Measurements from ENCODE around the gene NFYA. TPM values are rescaled to one million over a fixed set of nuclear protein-coding genes. Genes with fewer than 3 reads are reported as not detected.

The NFYA gene
- total and polyA plus RNA-seq, 9 of the 15 experiments (the other 6 are each of a cell fraction or from before 2014, with no cell fraction given): 7.3 to 37.1 (median 21.8) TPM

GRCh38 chr6:41073203-41073967 is 611 bp downstream of the NFYA start (continued):
- TF ChIP-seq AFF4 (CRISPR knock-in tag; IDR thresholded peaks at IDR 0.05) (peak; percentile 92; the same call in 1 of the 2 replicates), IRF9 (tag; IDR thresholded peaks at IDR 0.05) (no peak), KLF13 (tag; IDR thresholded peaks at IDR 0.05; ENCODE audit: borderline replicate concordance, low read depth) (no peak), TAF7 (tag; IDR thresholded peaks at IDR 0.05) (peak; percentile 24; the same call in 1 of the 2 replicates), RREB1 (CRISPR knock-in tag; IDR thresholded peaks at IDR 0.05) (peak; percentile 37; the same call in 1 of the 2 replicates), RNF2 (IDR thresholded peaks at IDR 0.05) (peak; percentile 76; the same call in 1 of the 2 replicates), ZNF24 (IDR thresholded peaks at IDR 0.05) (peak; percentile 48; the same call in 1 of the 2 replicates), HMG20B (CRISPR knock-in tag; IDR thresholded peaks at IDR 0.05) (0 out of 2 replicates have a peak, but pooled peaks have one; percentile 62), ZNF12 (CRISPR knock-in tag; IDR thresholded peaks at IDR 0.05) (peak; percentile 21; the same call in 1 of the 2 replicates), NFRKB (IDR thresholded peaks at IDR 0.05; ENCODE audit: low read depth) (peak; percentile 70; the same call in 1 of the 2 replicates), ZNF766 (CRISPR knock-in tag; conservative IDR thresholded peaks at IDR 0.05) (peak; percentile 44; the same call in 1 of the 2 replicates), CBFA2T3 (IDR thresholded peaks at IDR 0.05) (0 out of 2 replicates have a peak, but pooled peaks have one; percentile 14), EP400 (IDR thresholded peaks at IDR 0.05) (peak; percentile 5; the same call in 1 of the 2 replicates), POLR2B (IDR thresholded peaks at IDR 0.05; ENCODE audit: low read depth, partially characterized antibody) (peak; percentile 95), NEUROD1 (IDR thresholded peaks at IDR 0.05; ENCODE audit: borderline replicate concordance, low read depth, low read length, partially characterized antibody) (peak; percentile 41), ZNF431 (CRISPR knock-in tag; IDR thresholded peaks at IDR 0.05) (peak; percentile 69; the same call in 1 of the 2 replicates), GABPB1 (CRISPR knock-in tag; IDR thresholded peaks at IDR 0.05) (peak; percentile 62; the same call in 1 of the 2 replicates), TGIF2 (CRISPR knock-in tag; IDR thresholded peaks at IDR 0.05) (0 out of 2 replicates have a peak, but pooled peaks have one; percentile 11)

Data from K562 (cell line).